Hematopoietic multipotent progenitor cell treated with erythropoietin and hydrocortisone succinate and interleukin-3 and kit ligand, for 17 days (in vitro differentiated cells): ENCODE measurements around the gene USP11.

Source experiments
- DNase-seq: peaks from one replicate; pipeline ENCODE4 v3.0.0-alpha.2; 2015; ENCODE audit warnings: low spot score

USP11 gene

DNA sequence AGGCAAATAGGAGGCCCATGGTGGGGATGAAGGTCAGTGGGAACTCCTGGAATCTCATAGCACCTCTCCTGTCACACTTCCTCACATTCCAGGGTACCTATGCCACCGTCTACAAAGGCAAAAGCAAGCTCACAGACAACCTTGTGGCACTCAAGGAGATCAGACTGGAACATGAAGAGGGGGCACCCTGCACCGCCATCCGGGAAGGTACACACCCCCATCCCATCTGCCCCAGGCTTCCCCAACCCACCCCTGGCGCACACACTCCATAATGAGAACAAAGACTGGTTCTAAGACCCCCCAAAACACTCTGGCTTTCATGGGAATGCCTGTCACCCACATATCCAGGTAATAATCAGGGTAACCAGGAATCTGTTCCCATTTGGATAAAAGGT, 7.9 kb upstream of the USP11 start:
- DNase-seq = no peak

DNA sequence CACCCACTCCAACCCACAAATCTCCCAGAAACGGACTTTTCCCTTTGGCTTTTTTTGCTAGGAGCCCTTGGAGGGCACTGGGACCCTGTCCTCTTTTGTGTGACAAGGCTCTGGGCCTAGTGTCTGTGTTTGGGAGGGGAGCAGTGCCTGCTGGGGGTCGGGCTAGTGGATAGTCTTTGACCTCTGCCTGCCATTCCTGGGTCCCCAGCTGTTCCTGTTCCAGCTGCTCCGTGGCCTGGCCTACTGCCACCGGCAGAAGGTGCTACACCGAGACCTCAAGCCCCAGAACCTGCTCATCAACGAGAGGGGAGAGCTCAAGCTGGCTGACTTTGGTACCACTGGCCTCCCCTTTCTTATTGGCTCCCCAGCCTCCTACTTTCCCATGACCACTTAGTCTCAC, 6.7 kb upstream of the USP11 start:
- DNase-seq = no peak

DNA sequence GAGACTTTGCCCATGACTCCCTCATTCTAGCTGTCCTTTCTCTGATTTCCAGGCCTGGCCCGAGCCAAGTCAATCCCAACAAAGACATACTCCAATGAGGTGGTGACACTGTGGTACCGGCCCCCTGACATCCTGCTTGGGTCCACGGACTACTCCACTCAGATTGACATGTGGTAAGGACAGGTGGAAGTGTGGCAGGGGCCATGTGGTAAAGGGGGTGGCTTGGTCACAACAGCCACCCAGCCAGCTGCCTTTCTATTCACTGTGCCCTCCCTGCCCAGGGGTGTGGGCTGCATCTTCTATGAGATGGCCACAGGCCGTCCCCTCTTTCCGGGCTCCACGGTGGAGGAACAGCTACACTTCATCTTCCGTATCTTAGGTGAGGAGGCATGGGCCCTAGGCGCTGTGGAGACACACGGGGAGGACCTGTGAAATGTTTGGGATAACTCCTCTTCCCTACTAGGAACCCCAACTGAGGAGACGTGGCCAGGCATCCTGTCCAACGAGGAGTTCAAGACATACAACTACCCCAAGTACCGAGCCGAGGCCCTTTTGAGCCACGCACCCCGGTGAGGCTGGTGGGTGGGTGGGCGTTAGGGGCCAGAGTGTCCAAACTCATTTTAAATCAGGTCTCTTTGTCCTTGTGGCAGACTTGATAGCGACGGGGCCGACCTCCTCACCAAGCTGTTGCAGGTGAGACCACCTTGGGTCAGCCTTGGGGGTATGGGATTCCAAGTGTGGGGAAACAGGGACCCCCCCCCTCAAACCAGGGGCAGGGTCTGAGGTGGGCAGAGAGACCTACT, 6.1 kb upstream of the USP11 start:
- DNase-seq = no peak

DNA sequence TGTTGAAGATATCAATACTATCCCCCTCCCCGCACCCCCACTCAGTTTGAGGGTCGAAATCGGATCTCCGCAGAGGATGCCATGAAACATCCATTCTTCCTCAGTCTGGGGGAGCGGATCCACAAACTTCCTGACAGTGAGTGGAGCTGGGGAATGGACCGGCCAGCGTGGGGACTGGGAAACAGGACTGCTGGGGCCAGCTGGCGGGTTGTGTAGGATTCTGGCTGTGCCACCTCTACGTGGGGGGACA, 5.5 kb upstream of the USP11 start:
- no peak for DNase-seq

DNA sequence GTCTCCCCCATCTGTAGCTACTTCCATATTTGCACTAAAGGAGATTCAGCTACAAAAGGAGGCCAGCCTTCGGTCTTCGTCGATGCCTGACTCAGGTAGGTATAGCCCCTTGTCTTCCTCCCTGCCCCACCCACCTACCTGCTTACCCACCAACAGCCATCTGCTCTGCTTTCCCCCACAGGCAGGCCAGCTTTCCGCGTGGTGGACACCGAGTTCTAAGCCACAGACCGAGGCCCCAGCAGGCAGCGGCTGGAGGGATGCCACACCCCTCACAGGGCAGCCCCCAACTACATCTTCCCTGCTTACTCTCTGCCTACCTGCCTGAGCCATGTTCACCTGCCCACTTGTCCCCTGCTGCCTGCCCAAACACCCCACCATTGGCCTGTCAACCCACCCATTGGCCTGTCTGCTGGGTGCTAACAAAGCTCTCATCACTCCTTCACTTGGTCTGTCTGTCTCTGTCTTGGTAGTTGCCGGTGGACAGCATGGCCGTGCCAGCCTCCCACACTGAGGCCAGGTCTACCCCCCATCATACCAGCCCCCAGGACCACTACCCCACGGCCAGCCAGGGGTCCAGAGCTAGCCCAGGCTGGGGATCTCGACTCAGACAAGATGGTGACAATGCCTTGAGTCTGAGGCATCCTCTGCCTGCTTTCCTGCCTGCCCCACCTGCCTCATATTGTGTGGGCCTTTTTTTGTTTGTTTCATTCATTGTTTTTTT, 4.1 kb upstream of the USP11 start:
- no peak for DNase-seq

DNA sequence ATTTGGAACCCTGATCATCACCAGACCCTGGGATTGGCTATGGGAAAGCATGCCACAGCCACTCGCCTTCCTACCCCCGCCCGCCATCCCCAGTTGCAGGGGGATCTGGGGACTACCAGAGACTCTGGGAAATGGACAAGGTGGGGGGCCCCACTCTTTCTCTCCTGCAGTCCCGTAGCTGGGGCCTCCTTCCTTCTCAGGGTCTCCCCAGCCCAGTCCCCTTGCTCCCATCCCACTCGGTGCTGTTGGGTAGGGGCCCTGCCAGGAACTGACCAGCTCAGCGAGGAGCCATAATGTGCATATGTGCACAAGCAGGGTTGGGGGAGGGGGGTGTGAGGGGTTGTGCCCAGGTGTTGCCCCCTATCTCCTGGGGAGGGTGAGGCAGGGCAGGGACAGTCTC, 3.4 kb upstream of the USP11 start:
- no peak for DNase-seq

DNA sequence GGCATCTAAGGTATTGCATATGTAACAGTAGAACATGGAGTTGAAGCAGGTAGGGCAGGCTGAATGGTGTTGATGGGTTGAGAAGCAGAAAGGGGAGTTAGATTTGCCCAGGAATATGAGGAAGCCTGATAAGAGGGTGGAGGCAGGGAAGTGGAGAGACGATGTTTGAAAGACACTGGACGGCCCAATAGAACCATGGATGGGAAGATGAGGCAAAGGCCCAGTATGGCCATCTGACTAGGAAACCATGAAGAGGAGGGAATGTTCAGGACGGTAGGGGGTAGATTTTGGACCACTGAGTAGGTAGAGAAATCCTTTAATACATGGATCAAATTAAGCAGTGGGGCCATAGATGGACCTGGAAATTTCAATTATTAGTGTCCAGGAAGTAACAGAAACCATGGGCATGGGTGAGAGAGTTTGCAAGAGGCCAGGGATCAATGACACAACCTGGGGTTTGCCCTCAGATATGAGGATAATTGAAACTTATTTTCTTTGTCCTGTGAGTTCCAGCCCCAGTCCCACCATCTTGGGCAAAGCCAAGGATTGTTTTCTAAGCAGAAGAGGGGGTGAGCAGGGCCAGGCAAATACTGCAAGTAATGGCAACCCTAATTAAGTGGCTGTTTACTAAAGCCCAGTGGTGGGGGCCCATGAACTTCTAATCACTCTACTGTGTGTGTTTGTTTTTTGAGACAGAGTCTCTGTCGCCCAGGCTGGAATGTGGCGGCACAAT, 2.5 kb upstream of the USP11 start:
- no peak for DNase-seq

DNA sequence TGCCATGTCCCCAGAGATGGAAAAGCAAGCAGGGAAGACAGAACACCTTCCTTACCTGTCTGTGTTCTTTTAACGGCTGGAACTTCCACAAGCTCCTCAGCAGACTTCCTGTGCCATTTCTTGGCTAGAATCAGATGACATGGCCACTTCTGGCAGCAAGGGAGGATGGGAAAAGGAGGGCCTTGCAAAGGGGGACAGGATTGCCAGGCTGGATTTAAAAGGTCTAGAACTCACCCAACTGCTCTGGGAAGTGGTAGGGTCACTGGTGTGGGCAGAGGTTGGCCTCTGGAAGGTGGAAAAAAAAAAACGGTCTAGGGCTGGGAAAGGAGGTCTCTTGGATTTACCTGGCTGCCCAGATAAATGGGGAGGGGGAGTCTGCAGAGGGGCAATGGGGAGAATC, 1.6 kb upstream of the USP11 start:
- DNase-seq = no peak

DNA sequence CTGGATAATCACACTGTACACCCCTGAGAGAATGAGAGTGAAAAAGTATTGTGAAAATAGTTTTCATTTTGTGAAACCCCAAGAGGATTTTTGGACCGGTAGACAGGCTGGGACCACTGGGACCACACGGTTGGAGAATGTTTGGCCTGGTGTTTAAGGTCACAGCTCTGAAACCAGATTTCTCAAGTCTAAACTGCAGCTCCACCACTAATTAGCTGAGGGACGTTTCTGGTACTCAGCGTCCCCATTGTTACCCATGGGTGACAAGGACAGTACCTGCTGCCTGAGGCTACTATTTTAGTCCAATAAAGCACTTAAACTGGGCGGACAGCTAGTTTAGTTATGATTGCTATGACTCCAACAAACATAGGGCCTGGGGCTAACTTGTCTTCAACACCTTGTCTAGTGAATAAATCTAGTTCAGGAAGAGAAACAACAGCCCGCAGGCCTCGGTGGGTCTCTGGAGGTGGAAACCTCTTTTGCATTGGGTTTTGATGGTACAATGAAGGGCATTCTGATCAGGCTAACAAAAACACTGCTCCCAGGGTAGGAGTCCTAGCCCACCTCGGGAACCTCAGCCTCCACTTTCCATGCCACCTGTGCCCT, 509 bp upstream of the USP11 start:
- DNase-seq = no peak

DNA sequence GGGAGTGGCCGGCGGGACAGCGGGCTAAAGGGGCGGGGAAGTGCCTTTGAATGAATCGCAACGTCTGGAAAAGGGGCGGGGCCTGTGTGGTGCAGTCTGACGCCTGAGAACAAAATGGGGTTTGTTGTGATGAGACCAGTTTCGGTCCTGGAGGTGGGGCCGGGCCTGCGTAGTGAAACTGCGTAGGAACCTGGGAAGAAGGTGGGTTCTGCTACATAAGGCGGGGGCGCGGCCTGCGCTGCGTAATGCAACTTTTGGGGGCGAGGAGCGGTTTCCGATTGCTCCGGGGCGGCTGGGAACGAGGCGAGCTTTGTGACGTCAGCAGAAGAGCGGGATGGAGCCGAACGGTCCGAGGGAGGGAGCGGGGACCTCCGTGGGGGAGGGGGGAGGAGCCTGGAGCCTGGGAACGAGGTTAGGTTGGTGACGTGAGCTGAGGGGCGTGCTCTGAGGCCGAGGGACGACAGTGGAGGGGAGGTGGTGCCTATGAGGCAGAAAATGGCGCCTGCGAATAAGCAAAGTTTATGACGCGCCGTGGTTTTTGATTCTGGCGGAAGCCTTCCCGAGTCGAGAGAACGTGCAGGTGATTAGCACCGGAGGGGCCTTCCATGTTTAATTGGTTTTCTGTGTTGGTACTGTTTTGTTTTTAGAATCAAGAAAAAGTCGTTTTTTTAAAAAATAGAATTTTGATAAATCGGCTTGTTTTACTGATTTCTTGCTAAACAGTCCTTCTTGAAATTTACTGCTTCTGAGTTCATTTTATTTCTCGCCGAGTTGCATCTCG, 714 bp downstream of the USP11 start:
- peak; percentile 94 for DNase-seq

DNA sequence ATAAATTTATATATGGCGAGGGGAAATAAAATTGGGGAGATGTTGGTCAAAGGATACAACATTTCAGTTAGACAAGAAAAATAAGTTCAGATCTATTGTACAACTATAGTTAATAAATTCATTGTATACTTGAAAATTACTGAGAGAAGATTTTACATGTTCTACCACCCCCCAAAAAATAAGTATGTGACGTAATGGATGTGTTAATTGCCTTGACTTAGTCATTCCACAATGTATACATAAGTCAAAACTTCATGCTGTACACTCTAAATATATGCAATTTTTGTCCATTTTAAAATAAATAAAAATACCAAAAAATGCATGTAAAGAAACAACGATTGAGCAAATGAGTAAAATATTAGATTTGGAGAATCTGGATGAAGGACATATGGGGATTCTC, 1.8 kb downstream of the USP11 start:
- no peak for DNase-seq

DNA sequence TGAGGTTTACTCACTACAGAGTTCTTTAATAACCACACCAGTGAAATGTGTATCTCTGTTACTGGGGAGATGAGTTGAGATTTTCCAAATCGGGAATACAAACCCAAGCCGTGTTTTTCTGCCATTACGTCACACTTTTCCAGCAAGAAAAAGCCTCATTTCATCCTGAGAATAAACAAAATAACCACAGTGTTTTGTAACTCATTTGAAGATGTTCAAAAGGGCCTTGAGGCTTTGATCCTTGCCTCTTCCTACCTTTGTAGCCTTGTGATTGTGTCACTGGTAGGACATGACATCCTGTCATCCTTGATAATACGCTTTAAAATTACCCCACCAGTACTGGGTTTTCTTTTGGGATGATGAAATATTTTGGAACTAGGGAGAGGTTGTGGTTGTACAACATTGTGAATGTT, 2.9 kb downstream of the USP11 start:
- DNase-seq = no peak

DNA sequence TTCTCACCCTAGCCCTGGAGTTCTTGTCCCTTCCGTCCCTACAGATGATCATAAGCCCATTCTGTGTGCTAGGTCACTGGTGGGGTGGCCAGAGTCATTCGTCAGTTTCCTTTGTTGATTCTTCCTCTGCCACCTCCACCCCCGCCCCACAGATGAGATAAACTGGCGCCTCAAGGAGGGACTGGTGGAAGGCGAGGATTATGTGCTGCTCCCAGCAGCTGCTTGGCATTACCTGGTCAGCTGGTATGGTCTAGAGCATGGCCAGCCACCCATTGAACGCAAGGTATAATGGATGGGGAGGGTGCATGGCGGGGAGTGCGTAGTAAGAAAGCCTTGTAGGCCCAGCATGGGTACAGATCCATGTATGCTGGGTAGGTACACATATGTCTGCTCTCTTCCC, 6.4 kb downstream of the USP11 start:
- DNase-seq = no peak

DNA sequence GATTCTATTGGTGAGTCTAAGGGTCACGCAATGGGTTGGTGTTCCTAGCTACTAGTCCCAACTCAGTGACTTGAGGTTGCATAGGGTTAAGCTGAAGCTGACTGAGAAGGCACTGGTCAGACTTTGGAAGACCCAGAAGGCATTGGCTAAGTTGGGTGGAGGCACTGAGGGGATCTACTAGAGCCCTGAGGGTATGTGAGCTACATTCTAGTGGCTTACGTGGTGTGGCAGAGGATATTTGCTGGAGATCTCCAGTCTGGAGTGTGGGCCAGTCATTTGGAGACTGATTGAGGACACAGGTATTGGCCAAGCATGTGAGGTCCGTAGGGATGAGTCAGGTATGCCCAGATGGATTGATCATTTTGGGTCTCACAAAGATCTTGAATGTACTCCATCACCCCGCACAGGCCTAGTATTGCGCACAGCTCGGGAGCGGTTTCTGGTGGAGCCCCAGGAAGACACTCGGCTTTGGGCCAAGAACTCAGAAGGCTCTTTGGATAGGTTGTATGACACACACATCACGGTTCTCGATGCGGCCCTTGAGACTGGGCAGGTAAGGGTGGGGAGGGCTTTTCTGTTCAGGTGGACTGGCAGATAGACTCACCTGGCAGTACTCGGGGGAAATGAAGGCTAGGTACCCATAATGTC, 7.2 kb downstream of the USP11 start:
- DNase-seq = no peak

DNA sequence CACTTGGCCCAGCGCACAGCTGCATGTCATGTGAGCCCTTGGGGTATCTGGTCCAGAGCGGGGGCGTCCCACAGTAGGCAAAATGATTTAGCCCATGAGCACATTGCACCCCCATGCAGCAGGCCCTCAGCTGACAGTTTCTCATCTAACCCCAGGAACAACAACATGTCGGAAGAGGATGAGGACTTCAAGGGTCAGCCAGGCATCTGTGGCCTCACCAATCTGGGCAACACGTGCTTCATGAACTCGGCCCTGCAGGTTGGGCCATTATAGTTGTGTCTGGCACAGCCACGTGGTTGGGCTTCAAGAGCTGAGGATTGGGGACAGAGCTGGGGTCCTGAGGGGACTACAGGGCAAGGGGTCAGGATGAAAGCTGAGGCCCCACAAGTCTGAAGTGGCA, 7.8 kb downstream of the USP11 start:
- DNase-seq = no peak

DNA sequence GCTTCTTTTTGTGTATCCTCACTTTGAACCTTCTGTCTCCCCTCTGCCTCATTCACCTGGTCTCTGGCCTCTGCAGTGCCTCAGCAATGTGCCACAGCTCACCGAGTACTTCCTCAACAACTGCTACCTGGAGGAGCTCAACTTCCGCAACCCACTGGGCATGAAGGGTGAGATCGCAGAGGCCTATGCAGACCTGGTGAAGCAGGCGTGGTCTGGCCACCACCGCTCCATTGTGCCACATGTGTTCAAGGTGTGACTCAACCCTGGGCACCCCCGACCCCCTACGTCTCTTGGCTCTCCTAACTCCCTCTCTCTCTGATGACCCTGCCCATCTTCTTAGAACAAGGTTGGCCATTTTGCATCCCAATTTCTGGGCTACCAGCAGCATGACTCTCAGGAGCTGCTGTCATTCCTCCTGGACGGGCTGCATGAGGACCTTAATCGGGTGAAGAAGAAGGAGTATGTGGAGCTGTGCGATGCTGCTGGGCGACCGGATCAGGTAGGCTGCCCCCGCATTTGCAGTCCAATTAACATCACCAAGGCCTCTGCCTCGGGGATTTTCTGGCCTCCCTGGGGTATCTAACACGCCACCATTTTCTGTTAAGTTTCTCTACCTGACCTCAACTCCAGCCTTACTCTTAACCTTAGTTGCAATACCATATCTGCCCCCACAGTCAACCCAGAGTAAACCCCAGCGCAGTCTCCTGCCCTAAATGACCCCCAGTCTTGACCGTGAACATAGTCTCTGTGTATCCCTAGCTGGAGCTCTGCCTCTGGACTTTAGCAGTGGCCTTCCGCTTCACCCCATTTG, 8.6 kb downstream of the USP11 start:
- no peak for DNase-seq

DNA sequence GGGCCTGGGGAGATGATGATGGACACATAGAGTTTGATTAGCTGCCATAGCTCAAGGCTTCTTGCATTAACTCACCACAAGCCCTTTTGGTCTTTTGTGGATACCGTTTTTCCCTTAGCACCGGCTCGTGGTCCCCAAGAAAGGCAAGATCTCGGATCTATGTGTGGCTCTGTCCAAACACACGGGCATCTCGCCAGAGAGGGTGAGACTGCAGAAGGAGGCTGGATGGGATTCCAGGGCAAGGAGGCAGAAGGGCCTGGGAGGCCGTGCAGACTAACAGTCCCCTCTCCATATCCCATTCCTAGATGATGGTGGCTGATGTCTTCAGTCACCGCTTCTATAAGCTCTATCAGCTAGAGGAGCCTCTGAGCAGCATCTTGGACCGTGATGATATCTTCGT, 9.5 kb downstream of the USP11 start:
- no peak for DNase-seq

DNA sequence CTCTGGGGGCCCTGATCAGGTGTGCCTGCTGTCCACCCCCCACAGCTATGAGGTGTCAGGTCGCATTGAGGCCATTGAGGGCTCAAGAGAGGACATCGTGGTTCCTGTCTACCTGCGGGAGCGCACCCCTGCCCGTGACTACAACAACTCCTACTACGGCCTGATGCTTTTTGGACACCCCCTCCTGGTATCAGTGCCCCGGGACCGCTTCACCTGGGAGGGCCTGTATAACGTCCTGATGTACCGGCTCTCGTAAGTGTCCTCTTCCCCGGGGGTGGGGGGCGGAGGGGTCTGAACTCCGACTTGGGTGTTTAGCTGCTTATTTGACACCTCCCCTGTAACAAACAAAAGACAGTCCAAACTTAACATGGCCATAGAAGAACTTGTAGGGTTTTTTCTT, 10.5 kb downstream of the USP11 start:
- no peak for DNase-seq

DNA sequence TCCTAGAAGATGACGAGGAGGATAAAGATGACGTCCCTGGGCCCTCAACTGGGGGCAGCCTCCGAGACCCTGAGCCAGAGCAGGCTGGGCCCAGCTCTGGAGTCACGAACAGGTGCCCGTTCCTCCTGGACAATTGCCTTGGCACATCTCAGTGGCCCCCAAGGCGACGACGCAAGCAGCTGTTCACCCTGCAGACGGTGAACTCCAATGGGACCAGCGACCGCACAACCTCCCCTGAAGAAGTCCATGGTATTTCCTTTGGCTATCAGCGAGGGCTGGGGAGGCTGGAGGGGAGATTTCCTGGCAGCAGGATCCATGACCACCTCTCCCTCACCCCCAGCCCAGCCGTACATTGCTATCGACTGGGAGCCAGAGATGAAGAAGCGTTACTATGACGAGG, 11.9 kb downstream of the USP11 start:
- DNase-seq = no peak

DNA sequence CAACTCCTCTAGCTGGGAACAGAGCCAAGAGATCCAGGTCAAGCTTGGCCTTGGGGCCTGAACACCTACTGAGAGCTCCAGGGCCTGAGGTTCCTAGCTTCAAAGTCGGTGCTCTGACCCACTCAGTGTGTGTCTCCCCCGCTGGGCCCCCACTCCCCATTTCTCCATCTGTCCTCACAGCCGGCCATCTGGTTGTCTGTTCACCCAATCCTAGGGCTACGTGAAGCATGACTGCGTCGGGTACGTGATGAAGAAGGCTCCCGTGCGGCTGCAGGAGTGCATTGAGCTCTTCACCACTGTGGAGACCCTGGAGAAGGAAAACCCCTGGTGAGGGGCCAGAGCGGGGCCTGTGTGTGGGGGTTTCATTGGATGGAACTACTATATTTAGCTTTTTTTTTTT, 12.3 kb downstream of the USP11 start:
- DNase-seq = no peak
